Measurements from ENCODE around the gene ST7.

GRCh38 chr7:117062300-117062699 is 109.0 kb downstream of the ST7 start:
- TF ChIP-seq GATA3 (IDR thresholded peaks at IDR 0.05; ENCODE audit: low read depth, low read length) = no peak
- no peak for TF ChIP-seq GATA2 (IDR thresholded peaks at IDR 0.05; ENCODE audit: low read depth, low read length)

All from SH-SY5Y (cell line).